Gastroesophageal sphincter (tissue), 3 donors: ENCODE measurements around the gene OR2M4.

Experiments
- EP300 ChIP-seq: sonication (generic); formaldehyde crosslinking; IDR thresholded peaks from one replicate; pipeline ENCODE4 v1.6.1; 2017; ENCODE audit warnings: antibody characterized with exemption, mild to moderate bottlenecking
- POLR2A ChIP-seq, 2 donors: fragments of 450-650 bp; IDR thresholded peaks; one replicate each; pipeline ENCODE4 v1.6.1; 2017; ENCODE audit warnings: antibody characterized with exemption in 2 of 2, mild to moderate bottlenecking in 2 of 2, moderate library complexity in 1 of 2
- POLR2AphosphoS5 ChIP-seq: sonication (generic); formaldehyde crosslinking; IDR thresholded peaks from one replicate; pipeline ENCODE4 v1.6.1; 2017; ENCODE audit warnings: antibody characterized with exemption
- TF ChIP-seq, protein P1 (sequence below), 4 experiments: fragments of 200-600 bp in 2 of 4; fragments of 450-650 bp in 2 of 4; sonication (generic) in 1 of 4; IDR thresholded peaks; one replicate each; pipeline ENCODE4 v1.5.1; 2017 to 2019; ENCODE audit warnings: antibody characterized with exemption in 4 of 4, mild to moderate bottlenecking in 2 of 4, moderate library complexity in 2 of 4

DNA sequence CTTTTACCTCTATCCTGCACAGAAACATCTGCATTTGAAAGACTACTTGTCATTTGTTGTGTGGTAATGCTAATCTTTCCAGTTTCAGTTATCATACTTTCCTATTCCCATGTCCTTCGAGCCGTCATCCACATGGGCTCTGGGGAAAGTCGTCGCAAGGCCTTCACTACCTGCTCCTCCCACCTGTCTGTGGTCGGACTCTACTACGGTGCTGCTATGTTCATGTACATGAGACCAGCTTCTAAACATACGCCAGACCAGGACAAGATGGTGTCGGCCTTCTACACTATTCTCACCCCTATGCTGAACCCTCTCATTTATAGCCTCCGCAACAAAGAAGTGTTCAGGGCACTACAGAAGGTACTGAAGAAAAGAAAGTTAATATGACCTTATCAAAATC lies 8.3 kb downstream of the OR2M4 start:
- no peak for TF ChIP-seq POLR2A (IDR thresholded peaks at IDR 0.05)
- TF ChIP-seq, protein P1, sequence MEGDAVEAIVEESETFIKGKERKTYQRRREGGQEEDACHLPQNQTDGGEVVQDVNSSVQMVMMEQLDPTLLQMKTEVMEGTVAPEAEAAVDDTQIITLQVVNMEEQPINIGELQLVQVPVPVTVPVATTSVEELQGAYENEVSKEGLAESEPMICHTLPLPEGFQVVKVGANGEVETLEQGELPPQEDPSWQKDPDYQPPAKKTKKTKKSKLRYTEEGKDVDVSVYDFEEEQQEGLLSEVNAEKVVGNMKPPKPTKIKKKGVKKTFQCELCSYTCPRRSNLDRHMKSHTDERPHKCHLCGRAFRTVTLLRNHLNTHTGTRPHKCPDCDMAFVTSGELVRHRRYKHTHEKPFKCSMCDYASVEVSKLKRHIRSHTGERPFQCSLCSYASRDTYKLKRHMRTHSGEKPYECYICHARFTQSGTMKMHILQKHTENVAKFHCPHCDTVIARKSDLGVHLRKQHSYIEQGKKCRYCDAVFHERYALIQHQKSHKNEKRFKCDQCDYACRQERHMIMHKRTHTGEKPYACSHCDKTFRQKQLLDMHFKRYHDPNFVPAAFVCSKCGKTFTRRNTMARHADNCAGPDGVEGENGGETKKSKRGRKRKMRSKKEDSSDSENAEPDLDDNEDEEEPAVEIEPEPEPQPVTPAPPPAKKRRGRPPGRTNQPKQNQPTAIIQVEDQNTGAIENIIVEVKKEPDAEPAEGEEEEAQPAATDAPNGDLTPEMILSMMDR (IDR thresholded peaks at IDR 0.05), result no peak
- no peak for TF ChIP-seq POLR2AphosphoS5
- no peak for TF ChIP-seq EP300
